AG04449 (cell line): ENCODE data around the gene AASDHPPT.

ENCODE experiments used
- CTCF ChIA-PET: fragments of 350-600 bp; formaldehyde crosslinking; extraction: SDS; loops from one replicate; lab custom pipeline; 2021; ENCODE audit warnings: antibody characterized with exemption; lab: Yijun Ruan, JAX
- POLR2A ChIA-PET: fragments of 400-600, 350-600 bp; formaldehyde crosslinking; extraction: SDS; loops from one replicate; lab custom pipeline; 2020; ENCODE audit warnings: antibody characterized with exemption, inconsistent platforms; lab: Yijun Ruan, JAX
- DNase-seq: peaks from one replicate; pipeline ENCODE4 v3.0.0-alpha.2; 2010; ENCODE audit warnings: low read depth, low spot score
- H3K4me3 ChIP-seq: 2 replicates; pipeline ENCODE4 v1.5.1; 2011; ENCODE audit warnings: low read depth, mild to moderate bottlenecking, control low read depth, low read length
- CTCF ChIP-seq: IDR thresholded peaks from one replicate; pipeline ENCODE4 v1.5.1; 2011; ENCODE audit warnings: mild to moderate bottlenecking, moderate library complexity, low read length, control low read depth, inconsistent platforms; ENCODE audit not compliant: insufficient read depth; ENCODE audit errors: missing control alignments

Gene AASDHPPT

GRCh38 chr11:106092446-106092845, 15.0 kb downstream of the AASDHPPT start:
- no peak for TF ChIP-seq CTCF
- ChIA-PET POLR2A (no interaction called here), CTCF (interaction anchor here (1.5 to 1.8 kb wide), 3 partner anchors 11 to 63 kb away, joined by 4 to 5 read pairs (median 4); no protein-coding TSS in a partner anchor)
- no peak overlapping the region for H3K4me3 ChIP-seq
- DNase-seq = no peak

DNA sequence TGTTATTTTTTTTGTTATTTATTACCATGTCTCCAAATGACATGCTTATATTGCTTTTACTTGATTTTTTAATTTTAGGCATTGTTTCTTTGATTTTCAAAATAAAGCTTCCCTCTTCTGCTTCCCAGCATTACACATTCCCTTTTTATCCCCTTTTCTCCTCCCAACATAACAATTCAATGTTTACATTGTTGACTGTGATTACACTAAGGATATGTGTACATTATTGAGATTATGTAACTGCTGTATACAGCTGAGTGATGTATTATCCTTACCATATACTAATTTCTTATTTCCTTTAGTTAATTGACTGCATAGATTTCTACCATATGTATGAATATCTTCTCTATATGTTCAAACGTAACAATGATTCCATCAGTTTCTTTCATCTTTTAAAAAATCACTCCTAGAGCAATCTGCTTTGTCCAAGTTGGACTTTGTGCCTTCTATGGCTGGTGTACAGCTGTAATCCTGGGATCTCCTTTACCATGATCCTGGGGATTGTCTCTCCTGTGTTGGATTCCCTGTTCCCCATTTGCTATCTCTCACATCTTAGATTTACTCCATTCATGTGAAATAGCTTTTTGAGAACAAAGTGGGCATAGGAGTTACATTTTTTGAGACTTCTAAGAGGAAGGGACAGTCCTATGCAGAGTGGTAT, 21.6 kb downstream of the AASDHPPT start:
- ChIA-PET CTCF (interaction anchor here (2.1 kb wide), 1 partner anchor 12 kb away, joined by 10 read pairs; no protein-coding TSS in a partner anchor), POLR2A (no interaction called here)
- TF ChIP-seq CTCF = no peak
- no peak overlapping the region for H3K4me3 ChIP-seq
- DNase-seq = no peak

- ChIA-PET POLR2A (no interaction called here), CTCF (interaction anchor here (2.4 kb wide), 1 partner anchor 10 kb away, joined by 11 read pairs; no protein-coding TSS in a partner anchor)
- H3K4me3 ChIP-seq = no peak overlapping the region
- no peak for DNase-seq
- TF ChIP-seq CTCF = no peak
These were observed 23.9 kb downstream of the AASDHPPT start for GRCh38 chr11:106101370-106101769.

- DNase-seq = peak; percentile 45
- POLR2A ChIA-PET = no interaction called here
- H3K4me3 ChIP-seq = no peak overlapping the region
- TF ChIP-seq CTCF = no peak
- CTCF ChIA-PET = interaction anchor here (2.4 kb wide), 1 partner anchor 11 kb away, joined by 11 read pairs; no protein-coding TSS in a partner anchor
These were observed 24.4 kb downstream of the AASDHPPT start for GRCh38 chr11:106101819-106102218.

DNA sequence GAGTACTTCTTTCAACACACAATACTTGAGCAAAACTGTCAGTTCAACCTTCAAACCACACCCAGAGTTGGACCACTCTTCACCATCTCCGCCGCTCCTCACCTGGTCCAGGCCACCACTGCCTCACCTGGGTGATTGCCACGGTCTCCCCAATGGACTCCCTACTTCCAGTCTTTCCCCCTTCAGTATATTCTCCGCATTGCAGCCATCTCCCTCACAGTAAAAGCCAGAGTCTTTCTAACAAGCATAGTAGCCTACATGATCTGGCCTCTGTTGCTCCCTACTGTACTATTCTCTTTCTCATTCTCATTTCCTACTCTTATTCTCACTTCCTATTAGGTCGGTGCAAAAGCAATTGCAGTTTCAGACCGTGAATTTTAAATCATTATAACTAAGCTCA, 28.5 kb downstream of the AASDHPPT start:
- DNase-seq = no peak
- CTCF ChIA-PET = no interaction called here
- POLR2A ChIA-PET = no interaction called here
- no peak for TF ChIP-seq CTCF
- no peak overlapping the region for H3K4me3 ChIP-seq

DNA sequence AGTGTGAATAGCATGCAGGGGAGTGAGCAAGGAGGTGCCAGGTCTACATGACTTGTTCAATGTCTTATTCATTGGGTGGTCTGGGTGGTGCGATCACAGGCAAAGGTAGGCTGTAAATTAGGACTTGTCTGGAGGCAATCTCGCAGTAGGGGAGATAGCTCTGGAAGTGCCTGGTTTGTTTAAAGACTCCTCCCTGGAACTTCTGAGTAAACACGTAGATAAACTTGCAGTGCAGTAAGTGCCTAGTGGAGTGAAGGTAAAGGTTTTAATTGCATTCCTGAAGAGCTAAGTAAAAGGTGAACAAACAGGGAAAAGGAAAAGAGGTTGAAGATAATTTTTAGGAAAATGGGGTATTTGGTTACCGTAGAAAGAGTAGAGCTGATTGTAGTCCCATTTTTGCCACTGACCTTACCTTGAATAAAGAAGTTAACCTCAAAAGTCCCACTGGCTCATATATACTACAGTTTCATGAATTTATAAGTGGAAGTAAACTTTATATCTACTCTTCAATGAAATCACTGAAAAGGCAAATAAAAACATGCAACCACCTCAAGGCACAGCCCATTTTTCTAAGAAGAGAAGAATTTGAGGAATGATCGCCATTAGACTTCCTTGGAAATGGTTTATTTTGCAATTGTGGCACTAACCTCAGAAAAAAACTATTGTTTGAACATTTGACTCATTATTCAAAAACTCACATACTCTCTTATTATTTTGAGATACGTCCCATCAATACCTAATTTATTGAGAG, 44.3 kb downstream of the AASDHPPT start:
- DNase-seq = no peak
- no peak overlapping the region for H3K4me3 ChIP-seq
- no peak for TF ChIP-seq CTCF
- ChIA-PET POLR2A (no interaction called here), CTCF (no interaction called here)
